ENCODE measurements around the gene DOCK3.

DOCK3 gene

GRCh38 chr3:51280176-51280575 lies 605.4 kb downstream of the DOCK3 start:
- H3K9me3 ChIP-seq = no peaks in the 10 kb centered on the region
- DNase-seq = no peak

GRCh38 chr3:51282931-51283330 lies 608.2 kb downstream of the DOCK3 start:
- no peak for TF ChIP-seq CTCF (IDR thresholded peaks at IDR 0.05)
- Histone ChIP-seq H3K4me3 (no peak overlapping the region), H3K27ac (no peak overlapping the region), H3K27me3 (no peaks in the 10 kb centered on the region), H3K4me1 (no peaks in the 10 kb centered on the region), H3K9me3 (peaks cover 0 to 14% (median 13%) of the 10 kb centered on the region in 3 donors), H3K36me3 (no peaks in the 10 kb centered on the region)
- no peak for DNase-seq
- intact Hi-C loops (cut with DNase I; ENCODE audit: low total_unique reads) = no loop called here

More at GRCh38 chr3:51280176-51280575, 605.4 kb downstream of the DOCK3 start:
- Histone ChIP-seq H3K4me3 (no peak overlapping the region), H3K27me3 (no peaks in the 10 kb centered on the region), H3K27ac (no peak overlapping the region), H3K36me3 (no peaks in the 10 kb centered on the region), H3K4me1 (no peaks in the 10 kb centered on the region)
- intact Hi-C loops (cut with DNase I; ENCODE audit: low total_unique reads) = no loop called here
- no peak for TF ChIP-seq CTCF (IDR thresholded peaks at IDR 0.05)

GRCh38 chr3:51283421-51283820 lies 608.7 kb downstream of the DOCK3 start:
- no peak overlapping the region for H3K27ac ChIP-seq
- H3K9me3 ChIP-seq = peaks cover 0 to 15% (median 14%) of the 10 kb centered on the region in 3 donors
- intact Hi-C loops (cut with DNase I; ENCODE audit: low total_unique reads) = no loop called here
- no peak for TF ChIP-seq CTCF (IDR thresholded peaks at IDR 0.05)
- DNase-seq = no peak
- H3K36me3 ChIP-seq = no peaks in the 10 kb centered on the region
- H3K27me3 ChIP-seq = no peaks in the 10 kb centered on the region
- H3K4me3 ChIP-seq = no peak overlapping the region
- H3K4me1 ChIP-seq = no peaks in the 10 kb centered on the region

GRCh38 chr3:51295625-51296024 lies 620.9 kb downstream of the DOCK3 start:
- Histone ChIP-seq H3K27me3 (no peaks in the 10 kb centered on the region), H3K4me3 (no peak overlapping the region), H3K9me3 (peaks cover 2 to 9% (median 7%) of the 10 kb centered on the region in 3 donors), H3K4me1 (no peaks in the 10 kb centered on the region), H3K27ac (no peak overlapping the region), H3K36me3 (no peaks in the 10 kb centered on the region)
- intact Hi-C loops (cut with DNase I; ENCODE audit: low total_unique reads) = no loop called here
- DNase-seq = no peak
- no peak for TF ChIP-seq CTCF (IDR thresholded peaks at IDR 0.05)

GRCh38 chr3:51297333-51297732 lies 622.6 kb downstream of the DOCK3 start:
- Histone ChIP-seq H3K27me3 (no peaks in the 10 kb centered on the region), H3K27ac (no peak overlapping the region), H3K36me3 (no peaks in the 10 kb centered on the region), H3K9me3 (peaks cover 0 to 8% (median 2%) of the 10 kb centered on the region in 3 donors), H3K4me1 (no peaks in the 10 kb centered on the region), H3K4me3 (no peak overlapping the region)
- no peak for DNase-seq
- no peak for TF ChIP-seq CTCF (IDR thresholded peaks at IDR 0.05)
- intact Hi-C loops (cut with DNase I; ENCODE audit: low total_unique reads) = no loop called here

- TF ChIP-seq CTCF (IDR thresholded peaks at IDR 0.05) = no peak
- Histone ChIP-seq H3K27ac (no peak overlapping the region), H3K27me3 (no peaks in the 10 kb centered on the region), H3K9me3 (peaks cover 0 to 6% (median 2%) of the 10 kb centered on the region in 3 donors), H3K4me1 (no peaks in the 10 kb centered on the region), H3K36me3 (no peaks in the 10 kb centered on the region), H3K4me3 (no peak overlapping the region)
- DNase-seq = no peak
- intact Hi-C loops (cut with DNase I; ENCODE audit: low total_unique reads) = no loop called here
These were observed 629.5 kb downstream of the DOCK3 start for GRCh38 chr3:51304230-51304629.

Measured in tibial artery (tissue), 4 donors.